Progenitor cell of endocrine pancreas (in vitro differentiated cells): ENCODE data around the gene DRC3. TPM values are rescaled to one million over a fixed set of nuclear protein-coding genes. Genes with fewer than 3 reads are reported as not detected.

Experiments
- DNase-seq: peaks from one replicate; pipeline ENCODE4 v3.0.0; 2021; ENCODE audit warnings: low spot score; ENCODE audit not compliant: unreplicated experiment
- H3K27ac Mint-ChIP-seq: 2 replicates; pipeline ENCODE4 v1.8.0; 2021; ENCODE audit warnings: mild to moderate bottlenecking, moderate library complexity, mixed read lengths
- H3K27me3 Mint-ChIP-seq: 2 replicates; pipeline ENCODE4 v1.8.0; 2021; ENCODE audit warnings: mixed read lengths
- H3K36me3 Mint-ChIP-seq: 2 replicates; pipeline ENCODE4 v1.8.0; 2022; ENCODE audit warnings: mixed read lengths; ENCODE audit not compliant: insufficient read depth
- H3K4me1 Mint-ChIP-seq: 2 replicates; pipeline ENCODE4 v1.8.0; 2021; ENCODE audit warnings: low read depth, mixed read lengths
- H3K4me3 Mint-ChIP-seq: 2 replicates; pipeline ENCODE4 v1.8.0; 2021; ENCODE audit warnings: low read depth, mild to moderate bottlenecking, moderate library complexity, mixed read lengths
- H3K9me3 Mint-ChIP-seq: 2 replicates; pipeline ENCODE4 v1.8.0; 2021; ENCODE audit warnings: low read depth, mixed read lengths
- CTCF ChIP-seq: fragments of 200-600 bp; sonication (generic); IDR thresholded peaks from one replicate; pipeline ENCODE4 v1.5.0; 2021; ENCODE audit warnings: antibody characterized with exemption, mild to moderate bottlenecking; ENCODE audit not compliant: unreplicated experiment
- total RNA-seq: library from RNA; stranded (reverse); gene quantifications from 2 replicates; pipeline ENCODE4 v1.2.1, GENCODE V29; 2021

The DRC3 gene
- total RNA-seq, 1 donor from 2014 or later = 15.4 TPM

DNA sequence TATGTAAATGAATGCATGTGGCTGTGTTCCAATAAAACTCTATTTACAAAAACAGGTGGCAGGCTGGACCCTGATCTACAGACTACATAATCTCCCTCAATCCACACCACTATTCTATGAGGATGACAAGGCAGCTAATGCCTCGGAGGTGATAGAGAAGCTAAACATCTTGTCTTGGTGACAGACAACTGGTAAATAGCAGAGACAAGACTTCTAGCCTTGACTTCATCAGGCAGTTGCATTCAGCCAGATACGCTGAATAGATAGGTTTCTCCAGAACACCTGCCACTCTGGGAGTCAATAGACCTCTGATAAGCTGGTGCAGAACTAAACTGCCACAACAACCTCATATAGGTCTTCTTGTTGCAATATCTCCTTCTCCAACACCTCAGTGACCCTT, 63.0 kb downstream of the DRC3 start:
- no peaks in the 10 kb centered on the region for H3K9me3 Mint-ChIP-seq
- DNase-seq = no peak
- H3K4me1 Mint-ChIP-seq = peaks cover 33% of the 10 kb centered on the region
- H3K36me3 Mint-ChIP-seq = no peaks in the 10 kb centered on the region
- H3K27me3 Mint-ChIP-seq = peaks cover 6% of the 10 kb centered on the region
- no peak for TF ChIP-seq CTCF
- no peak overlapping the region for H3K4me3 Mint-ChIP-seq
- H3K27ac Mint-ChIP-seq = peak overlapping the region; percentile 59

DNA sequence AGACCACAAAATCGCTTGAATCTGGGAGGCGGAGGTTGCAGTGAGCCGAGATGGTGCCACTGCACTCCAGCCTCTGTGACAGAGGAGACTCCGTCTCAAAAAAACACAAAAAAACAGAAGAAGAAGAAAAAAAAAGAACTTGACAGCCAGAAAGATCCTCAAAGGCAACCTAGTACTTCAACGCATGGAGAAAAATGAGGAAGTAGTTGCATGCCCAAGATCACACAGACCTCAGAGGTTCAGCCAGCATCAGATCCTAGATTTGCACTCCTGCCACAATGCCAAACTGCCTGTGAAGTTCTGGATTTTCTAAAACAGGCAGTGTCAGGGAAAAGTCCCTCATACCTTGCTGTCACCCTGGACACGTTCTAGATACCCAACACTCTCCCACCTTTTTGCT, 64.8 kb downstream of the DRC3 start:
- no peak for DNase-seq
- H3K36me3 Mint-ChIP-seq = no peaks in the 10 kb centered on the region
- no peak overlapping the region for H3K27ac Mint-ChIP-seq
- no peaks in the 10 kb centered on the region for H3K9me3 Mint-ChIP-seq
- H3K4me1 Mint-ChIP-seq = peaks cover 41% of the 10 kb centered on the region
- peak overlapping the region; percentile 98 for H3K4me3 Mint-ChIP-seq
- peaks cover 6% of the 10 kb centered on the region for H3K27me3 Mint-ChIP-seq
- no peak for TF ChIP-seq CTCF

- no peaks in the 10 kb centered on the region for H3K36me3 Mint-ChIP-seq
- peak overlapping the region; percentile 96 for H3K27ac Mint-ChIP-seq
- peaks cover 43% of the 10 kb centered on the region for H3K4me1 Mint-ChIP-seq
- H3K27me3 Mint-ChIP-seq = peaks cover 6% of the 10 kb centered on the region
- no peak for TF ChIP-seq CTCF
- H3K9me3 Mint-ChIP-seq = no peaks in the 10 kb centered on the region
- no peak for DNase-seq
- H3K4me3 Mint-ChIP-seq = peak overlapping the region; percentile 98
Measured at GRCh38 chr17:18038149-18038850, 65.6 kb downstream of the DRC3 start.

DNA sequence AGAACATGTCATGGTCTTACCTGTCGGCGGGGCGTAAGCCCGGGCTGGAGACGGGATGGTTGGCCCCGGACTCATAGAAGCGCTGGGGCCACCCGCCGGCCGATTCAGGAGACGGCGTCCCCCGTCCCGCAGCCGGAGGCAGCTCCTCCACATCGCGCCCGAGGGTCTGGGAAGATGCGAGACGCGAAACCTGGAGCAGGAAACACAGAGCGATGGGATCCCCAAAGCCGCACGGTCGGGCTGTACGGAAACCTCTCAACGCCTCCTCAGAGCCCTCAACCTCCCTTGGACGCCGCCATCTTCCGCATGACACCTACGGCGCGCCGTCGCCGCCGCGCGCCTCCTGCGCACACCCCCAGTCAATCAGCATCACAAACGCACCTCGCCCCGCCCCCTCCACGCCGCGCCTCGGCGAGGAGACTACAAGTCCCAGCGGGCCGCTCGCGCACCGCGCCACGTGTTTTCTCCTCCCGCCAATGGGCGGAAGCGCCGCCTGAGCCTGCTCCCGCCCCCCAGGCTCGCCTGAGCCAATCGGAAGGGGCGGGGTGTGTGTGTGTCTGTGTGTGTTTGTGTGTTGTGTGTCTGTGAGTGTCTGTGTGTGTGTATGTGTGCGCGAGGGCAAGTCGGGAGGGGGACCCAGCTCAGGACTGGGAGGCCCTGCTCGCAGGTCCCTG, 66.3 kb downstream of the DRC3 start, which contains the start of the genes ATPAF2 and GID4:
TSS of gene ATPAF2 (minus strand) at position 308 of the 674 bp plus-strand sequence. CDS start at position 153, 155 bp downstream.
TSS of gene GID4 (plus strand) at position 548 of the 674 bp plus-strand sequence. CDS start at position 605, 57 bp downstream.
- DNase-seq = peak; percentile 99
- peak within 1 kb of the TSS; percentile 96 for H3K27ac Mint-ChIP-seq
- peak within 1 kb of the TSS; percentile 98 for H3K4me3 Mint-ChIP-seq
- TF ChIP-seq CTCF = peak; percentile 24
- peaks cover 43% of the 10 kb centered on the region for H3K4me1 Mint-ChIP-seq
- peaks cover 6% of the 10 kb centered on the region for H3K27me3 Mint-ChIP-seq
- no peaks in the 10 kb centered on the region for H3K9me3 Mint-ChIP-seq
- no peaks in the 10 kb centered on the region for H3K36me3 Mint-ChIP-seq

DNA sequence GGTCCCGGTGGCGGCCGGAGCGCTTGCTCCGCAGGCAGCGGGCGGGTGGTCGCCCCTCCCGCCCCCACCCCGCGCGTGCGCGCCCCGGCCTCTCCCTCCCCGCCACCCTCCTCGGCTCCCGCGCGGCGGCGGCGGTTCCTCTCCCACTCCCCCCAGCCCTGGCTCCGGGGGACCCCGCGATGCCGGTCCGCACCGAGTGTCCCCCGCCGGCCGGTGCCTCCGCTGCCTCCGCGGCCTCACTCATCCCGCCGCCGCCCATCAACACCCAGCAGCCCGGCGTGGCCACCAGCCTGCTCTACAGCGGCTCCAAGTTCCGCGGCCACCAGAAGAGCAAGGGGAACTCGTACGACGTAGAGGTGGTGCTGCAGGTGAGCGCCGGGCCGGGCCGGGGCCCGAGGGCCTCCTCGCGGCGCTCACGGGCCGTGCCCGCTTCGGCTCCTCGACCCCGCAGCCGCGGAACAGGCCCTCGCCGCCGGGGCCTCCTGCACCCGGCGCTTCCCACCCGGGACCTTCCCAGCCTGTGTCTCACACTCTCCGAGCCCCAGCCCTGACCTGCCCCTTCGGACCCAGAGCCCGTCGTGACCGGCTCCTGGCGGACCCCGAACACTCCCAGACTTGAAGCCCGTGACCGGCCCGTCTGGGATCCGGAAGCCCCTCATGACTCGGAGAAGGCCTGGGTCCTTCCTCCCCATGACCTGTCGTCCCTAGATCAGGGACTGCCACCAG, 67.0 kb downstream of the DRC3 start:
- no peak for TF ChIP-seq CTCF
- Mint-ChIP-seq H3K9me3 (no peaks in the 10 kb centered on the region), H3K4me1 (peaks cover 43% of the 10 kb centered on the region), H3K27me3 (peaks cover 6% of the 10 kb centered on the region), H3K36me3 (no peaks in the 10 kb centered on the region), H3K27ac (peak overlapping the region; percentile 96), H3K4me3 (peak overlapping the region; percentile 98)
- DNase-seq = peak; percentile 39
